OCI-M2 (cell line): ENCODE measurements around the gene PTPRK.

ENCODE experiments used
- DNase-seq: peaks from one replicate; lab custom pipeline; 2025; ENCODE audit not compliant: unreplicated experiment; lab: John Stamatoyannopoulos, UW

PTPRK gene

GRCh38 chr6:128305228-128305627, 215.2 kb downstream of the PTPRK start:
- no peak for DNase-seq

GRCh38 chr6:128303870-128304269, 216.5 kb downstream of the PTPRK start:
- no peak for DNase-seq

GRCh38 chr6:128302942-128303341, 217.5 kb downstream of the PTPRK start:
- no peak for DNase-seq

GRCh38 chr6:128295670-128296069, 224.7 kb downstream of the PTPRK start:
- no peak for DNase-seq

DNA sequence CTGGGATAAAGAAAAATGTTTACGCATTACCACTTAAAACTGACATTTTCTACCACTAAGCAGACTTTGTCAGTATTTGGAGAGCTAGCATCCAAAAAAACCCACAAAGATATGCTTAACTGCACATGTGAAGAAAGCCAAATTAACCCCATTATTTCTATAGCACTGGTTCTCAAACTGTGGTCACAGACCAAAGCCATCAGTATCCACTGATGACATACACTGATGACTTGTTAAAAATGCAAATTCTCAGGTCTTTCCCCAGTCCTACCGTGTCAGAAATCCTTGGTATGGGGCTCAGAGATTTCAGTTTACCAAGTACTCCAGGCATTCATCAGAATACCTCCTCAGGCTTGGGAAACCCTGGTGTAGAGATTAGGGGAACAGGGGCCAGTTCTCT, 230.2 kb downstream of the PTPRK start:
- no peak for DNase-seq

GRCh38 chr6:128284128-128284527, 236.3 kb downstream of the PTPRK start:
- no peak for DNase-seq

DNA sequence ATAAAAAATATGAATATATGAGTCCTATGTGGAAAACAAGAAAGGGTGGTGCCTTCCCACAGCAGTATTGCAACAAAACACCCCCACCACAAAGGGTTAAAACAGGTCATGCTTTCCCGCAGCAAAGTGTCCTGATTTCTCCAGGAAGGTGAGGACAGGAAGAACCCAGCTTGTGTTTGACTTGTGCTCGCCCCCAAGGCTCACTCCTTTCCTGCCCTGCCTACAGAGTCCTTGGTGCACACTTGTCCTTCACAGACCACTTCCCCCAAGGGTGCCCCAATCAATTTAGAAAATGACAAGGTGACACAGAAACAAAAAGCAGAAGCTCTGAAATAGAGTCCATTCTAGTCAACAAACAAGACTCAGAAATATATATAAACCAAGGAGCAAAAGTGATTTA, 237.4 kb downstream of the PTPRK start:
- no peak for DNase-seq

- no peak for DNase-seq
These were observed 239.4 kb downstream of the PTPRK start for GRCh38 chr6:128280960-128281359.

GRCh38 chr6:128280066-128280465, 240.3 kb downstream of the PTPRK start:
- no peak for DNase-seq

DNA sequence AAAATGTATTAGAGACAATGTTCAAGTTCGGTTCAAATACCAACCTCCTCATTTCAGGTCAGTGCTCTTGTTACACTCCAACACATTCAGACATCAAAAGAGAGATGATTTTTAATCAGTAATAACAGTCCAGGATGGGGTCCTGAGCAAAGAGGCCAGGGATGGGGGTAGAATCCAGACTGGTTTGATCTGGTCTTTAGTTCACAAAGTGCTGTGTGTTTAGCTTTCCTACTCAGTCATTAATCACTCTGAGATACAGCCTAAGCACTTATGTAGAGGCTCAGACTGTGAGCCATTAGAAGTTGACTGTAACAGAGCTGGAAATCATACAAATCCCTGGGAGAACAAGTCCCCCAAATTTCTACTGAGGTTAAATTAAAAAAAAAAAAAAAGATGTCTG, 241.6 kb downstream of the PTPRK start:
- no peak for DNase-seq

- no peak for DNase-seq
These were observed 243.0 kb downstream of the PTPRK start for GRCh38 chr6:128277379-128277778.

DNA sequence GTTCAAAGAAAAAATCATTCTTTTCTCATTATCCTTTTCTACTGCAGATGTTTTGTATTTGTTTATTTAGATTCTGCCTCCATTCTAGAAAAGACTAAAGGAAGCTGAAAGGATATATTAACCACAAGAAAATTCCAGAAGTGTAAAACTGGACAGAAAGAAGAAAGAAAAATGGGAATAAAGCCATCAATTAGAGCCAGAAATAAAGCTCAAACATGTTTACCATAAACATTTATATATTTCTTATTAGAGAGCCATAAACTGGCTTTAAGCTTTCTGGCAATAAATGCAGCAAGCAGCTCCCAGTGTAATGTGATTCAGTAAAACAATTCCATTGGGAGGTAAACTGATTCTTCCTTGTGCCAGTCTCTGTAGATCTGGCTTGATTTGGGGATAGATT, 244.1 kb downstream of the PTPRK start:
- DNase-seq: no peak

- no peak for DNase-seq
These were observed 244.7 kb downstream of the PTPRK start for GRCh38 chr6:128275681-128276080.

- no peak for DNase-seq
These were observed 245.4 kb downstream of the PTPRK start for GRCh38 chr6:128275030-128275429.

GRCh38 chr6:128271527-128271926, 248.9 kb downstream of the PTPRK start:
- DNase-seq: no peak

DNA sequence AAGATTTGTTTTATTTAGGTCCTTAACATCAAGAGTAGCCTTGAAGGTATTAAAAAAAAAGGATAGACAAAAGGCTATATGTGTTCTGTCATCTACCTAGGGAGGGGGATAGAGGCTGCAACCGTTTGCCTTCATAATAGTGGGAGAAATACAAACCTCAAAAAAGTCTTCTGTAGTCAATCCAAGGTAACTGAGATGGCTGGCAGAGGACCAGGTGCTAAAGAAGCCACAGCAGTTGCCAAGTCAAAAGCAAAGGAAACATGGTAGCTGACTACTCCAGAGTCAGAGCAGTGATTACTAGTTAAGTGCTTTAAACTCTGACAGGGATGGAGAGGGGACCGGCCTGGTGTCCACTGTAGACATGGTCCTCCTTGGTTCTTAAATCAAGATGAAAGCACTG, 249.4 kb downstream of the PTPRK start:
- DNase-seq: no peak

DNA sequence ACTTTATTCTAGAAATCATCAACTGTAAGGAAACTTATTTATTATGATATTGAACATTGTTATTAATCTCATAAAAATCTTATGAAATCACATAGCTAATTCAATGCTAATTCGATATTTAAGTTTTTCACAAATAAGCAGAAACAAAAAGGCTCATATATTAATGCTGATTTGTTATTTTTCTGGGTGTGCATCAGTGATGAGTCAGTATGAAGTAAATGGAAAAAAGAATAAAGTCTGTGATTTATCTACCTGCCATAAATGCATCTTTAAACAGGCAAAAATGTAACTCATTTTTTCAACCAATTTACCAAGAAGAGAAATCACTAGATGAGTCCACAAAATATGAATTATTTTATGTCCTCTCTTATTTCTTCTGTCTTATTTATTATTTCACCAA, 253.5 kb downstream of the PTPRK start:
- DNase-seq: no peak

DNA sequence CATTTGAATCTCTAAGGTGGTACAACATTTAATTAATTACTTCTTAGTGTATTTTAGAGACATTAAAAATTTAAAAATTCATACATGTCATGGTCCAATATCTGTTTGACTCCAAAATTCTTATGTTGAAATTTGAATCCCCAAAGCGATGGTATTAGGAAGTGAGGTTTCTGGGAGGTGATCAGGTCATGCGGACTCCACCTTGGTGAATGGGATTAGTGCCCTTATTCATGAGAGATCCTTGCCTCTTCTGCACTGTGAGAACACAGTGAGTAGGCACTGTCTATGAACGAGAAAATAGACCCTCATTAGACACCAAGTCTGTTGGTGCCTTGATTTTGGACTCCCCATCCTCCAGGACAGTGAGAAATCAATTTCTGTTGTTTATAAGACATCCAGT, 254.7 kb downstream of the PTPRK start:
- no peak for DNase-seq

DNA sequence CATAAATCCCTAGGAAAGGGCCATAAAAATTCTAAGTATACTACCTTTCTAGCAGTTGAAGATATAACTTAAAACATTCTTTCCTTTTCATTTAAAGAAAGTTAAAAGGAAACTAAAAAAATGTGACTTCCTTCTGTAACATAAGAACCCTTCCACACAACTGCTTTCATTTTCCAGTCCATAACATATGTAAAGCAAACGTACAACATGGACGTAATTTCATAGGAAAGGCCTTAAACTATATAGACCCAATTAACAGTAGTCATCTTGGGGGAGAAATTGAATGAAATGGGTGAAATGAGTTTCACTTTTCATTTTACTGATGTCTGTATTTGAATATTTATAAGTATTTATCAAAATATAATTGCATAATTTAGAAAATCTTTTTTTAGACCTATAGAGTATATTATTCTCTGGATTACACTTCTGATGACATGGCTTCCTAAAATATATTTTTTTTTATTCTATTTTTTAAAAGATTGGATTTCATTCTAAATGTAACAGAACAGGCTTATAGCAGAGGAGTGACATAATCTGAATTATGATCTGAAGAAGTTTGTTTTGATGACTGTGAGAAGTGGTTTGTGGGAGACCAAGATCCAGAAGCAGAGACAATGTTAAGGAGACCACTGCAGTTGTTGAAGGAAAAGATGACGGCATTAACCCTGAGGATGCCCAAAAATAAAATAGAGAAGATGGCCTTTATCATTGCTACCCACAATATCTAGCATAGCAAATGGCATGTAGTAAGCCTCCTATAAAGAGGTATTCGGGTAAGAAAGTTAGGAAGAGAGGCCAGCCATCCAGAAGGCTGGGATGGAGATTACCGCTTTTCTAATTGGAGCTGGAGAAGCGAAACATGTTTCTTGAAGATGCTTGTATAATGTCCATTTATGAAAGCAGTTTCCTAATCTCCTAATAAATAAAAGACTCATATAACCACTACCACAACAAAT, 260.4 kb downstream of the PTPRK start:
- DNase-seq: no peak

GRCh38 chr6:128259029-128259724, 261.2 kb downstream of the PTPRK start:
- no peak for DNase-seq

DNA sequence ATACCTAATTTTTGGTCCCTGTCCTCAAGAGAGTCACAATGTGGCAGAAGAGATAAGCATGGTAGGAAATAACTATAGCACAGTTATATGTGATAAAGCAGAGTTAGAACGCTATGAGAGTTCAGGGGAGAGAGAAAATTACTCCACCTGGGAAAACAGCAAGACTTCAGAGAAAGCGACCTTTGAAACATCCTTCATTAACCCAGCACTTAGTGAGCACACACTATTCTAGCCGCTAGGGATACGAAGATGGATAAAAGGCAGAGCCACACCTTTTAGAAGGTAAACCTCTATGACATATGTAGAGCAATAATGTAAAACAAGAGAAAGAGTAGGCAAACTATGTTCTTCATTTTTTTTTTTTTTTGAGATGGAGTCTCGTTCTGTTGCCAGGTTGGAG, 264.3 kb downstream of the PTPRK start:
- no peak for DNase-seq
